Pancreas (tissue), 10 donors: ENCODE data around the gene POPDC3. TPM values are rescaled to one million over a fixed set of nuclear protein-coding genes. Genes with fewer than 3 reads are reported as not detected.

Source experiments
- ATAC-seq, 4 donors: fragments of 200-7000 bp; cut with Tn5 transposase; one replicate each; pipeline versions ENCODE4 v1.8.0 to v1.9.1; 2020; ENCODE audit warnings: mild to moderate bottlenecking in 4 of 4, moderate library complexity in 4 of 4
- DNase-seq, 6 donors: peaks; one replicate each; pipeline ENCODE4 v3.0.0-alpha.2; 2020
- FAIRE-seq: peaks from 2 replicates; lab custom pipeline; 2012; peaks lifted over from hg19 to GRCh38; lab: Jason Lieb, UNC
- H3K27ac ChIP-seq, 4 donors: fragments of 200-600 bp; sonication (generic); 1 replicate in 3 of 4; 2 replicates in 1 of 4; pipeline versions ENCODE4 v1.5.0 to v1.8.0; 2020
- H3K27me3 ChIP-seq, 4 donors: fragments of 200-600 bp; one replicate each; pipeline ENCODE4 v1.8.0; 2021
- H3K36me3 ChIP-seq, 3 donors: fragments of 200-600 bp; sonication (generic) in 1 of 3; one replicate each; pipeline versions ENCODE4 v1.5.0 to v1.8.0; 2020 to 2021
- H3K4me1 ChIP-seq, 3 donors: fragments of 200-600 bp; one replicate each; pipeline ENCODE4 v1.8.0; 2021
- H3K4me3 ChIP-seq, 4 donors: fragments of 200-600 bp; sonication (generic) in 2 of 4; one replicate each; pipeline versions ENCODE4 v1.5.0 to v1.8.0; 2020 to 2021
- H3K9me3 ChIP-seq, 4 donors: fragments of 200-600 bp; one replicate each; pipeline ENCODE4 v1.8.0; 2021
- CTCF ChIP-seq, 4 donors: fragments of 200-600 bp; sonication (generic) in 3 of 4; IDR thresholded peaks; one replicate each; pipeline versions ENCODE4 v1.5.0 to v1.8.0; 2021; ENCODE audit warnings: antibody characterized with exemption in 4 of 4
- WGBS, 2 donors: extraction: QIAGEN DNeasy Blood & Tissue Kit; methylation state at CpG; one replicate each; pipeline ENCODE4 v1.1.7; 2013; 5-methylcytosine and 5-hydroxymethylcytosine counted together
- intact Hi-C, 3 donors: fragments of 100-400 bp; cut with DNase I; formaldehyde crosslinking; loops; one replicate each; pipeline versions ENCODE4 v1.11.1 to v1.14.2; 2022
- polyA plus RNA-seq, 2 donors: library from polyadenylated mRNA; stranded (reverse); fragments of 200-250 nt; gene quantifications; one replicate each; pipeline ENCODE4 v1.2.3, GENCODE V29; 2013
- total RNA-seq, 6 donors: library from RNA; stranded (reverse); fragmentation: NEBNext Ultra II Directional in 4 of 6; extraction: Animal tissue kit (Norgen Biotek cat#: 25700) in 4 of 6; gene quantifications; one replicate each; pipeline versions ENCODE4 v1.2.1 to v1.2.4, GENCODE V29; 2021 to 2023
- donor health status: healthy with polysubstance abuse.
- donor health status: DM: no; HTN: no; CAD: no; lungs with moderate emphysema.
- donor health status: DM: no; HTN: no; CAD: no.
- donor health status: control.
- donor health status: control.
- donor health status: Bipolar disorder and iron deficiency.
- donor health status: DM: yes; HTN: yes; CAD: no.
- donor health status: DM: no; HTN: no; CAD: no.
- donor health status: DM: no; HTN: no; CAD: no.
- donor health status: DM: yes; HTN: yes; CAD: no.

POPDC3 gene
- total and polyA plus RNA-seq, 8 donors = 0.35 to 3.0 (median 0.75) TPM; not detected in 4

GRCh38 chr6:105211831-105212230, 32.0 kb upstream of the POPDC3 start:
- H3K4me1 ChIP-seq = no peaks in the 10 kb centered on the region
- no peak for FAIRE-seq
- no peak for DNase-seq
- no peak overlapping the region for H3K4me3 ChIP-seq
- intact Hi-C loops = no loop called here
- no peaks in the 10 kb centered on the region for H3K9me3 ChIP-seq
- ATAC-seq = no peak
- no peak overlapping the region for H3K27ac ChIP-seq
- H3K36me3 ChIP-seq = no peaks in the 10 kb centered on the region
- WGBS, 2 donors = 72 to 87% methylated on average over 3 of the region's 3 CpGs
- TF ChIP-seq CTCF (IDR thresholded peaks at IDR 0.05) = no peak
- H3K27me3 ChIP-seq = no peaks in the 10 kb centered on the region

GRCh38 chr6:105210932-105211531, 31.2 kb upstream of the POPDC3 start:
- H3K27ac ChIP-seq = no peak overlapping the region
- no peaks in the 10 kb centered on the region for H3K27me3 ChIP-seq
- no peak for ATAC-seq
- no peak overlapping the region for H3K4me3 ChIP-seq
- 88 to 95% methylated on average over 1 of the region's 1 CpG for WGBS, 2 donors
- no peaks in the 10 kb centered on the region for H3K9me3 ChIP-seq
- no peak for FAIRE-seq
- no peak for TF ChIP-seq CTCF (IDR thresholded peaks at IDR 0.05)
- H3K4me1 ChIP-seq = no peaks in the 10 kb centered on the region
- H3K36me3 ChIP-seq = no peaks in the 10 kb centered on the region
- intact Hi-C loops = no loop called here
- no peak for DNase-seq

DNA sequence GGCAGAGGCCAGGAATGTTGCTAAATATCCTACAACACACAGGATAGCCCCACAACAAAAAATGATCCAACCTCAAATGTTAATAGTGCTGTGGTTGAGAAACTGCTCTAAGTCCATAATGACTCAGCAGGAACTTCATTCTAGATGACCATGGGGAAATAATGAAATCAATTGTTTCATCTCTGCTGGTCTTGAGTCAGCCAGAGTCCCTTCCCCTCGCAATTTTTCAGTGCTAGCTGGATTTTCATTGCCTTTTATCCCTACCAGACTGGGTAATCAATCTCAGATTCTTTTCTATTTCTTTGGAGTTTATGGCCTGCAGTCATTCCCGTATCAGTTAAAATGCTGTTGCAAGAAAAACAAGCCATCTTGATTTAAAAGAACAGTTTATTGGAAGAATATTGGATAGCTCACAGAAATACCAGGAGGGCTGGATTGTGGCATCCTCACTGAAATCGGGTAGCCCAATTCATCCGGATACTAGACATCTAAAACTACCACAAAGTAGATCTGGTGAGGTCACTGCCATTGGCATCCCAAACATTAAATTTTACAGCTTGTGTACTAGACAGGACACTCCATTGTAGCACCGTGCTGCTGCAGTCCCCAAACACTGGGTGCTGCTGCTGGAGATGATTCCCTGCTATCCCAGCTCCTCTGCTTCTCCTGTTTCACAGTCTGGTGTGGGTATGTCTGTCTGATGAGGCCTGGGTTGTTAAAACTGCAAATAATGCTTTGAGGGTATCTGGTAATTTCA, 30.3 kb upstream of the POPDC3 start:
- no peak overlapping the region for H3K27ac ChIP-seq
- H3K4me3 ChIP-seq = no peak overlapping the region
- H3K36me3 ChIP-seq = no peaks in the 10 kb centered on the region
- no peak for TF ChIP-seq CTCF (IDR thresholded peaks at IDR 0.05)
- ATAC-seq = no peak
- H3K27me3 ChIP-seq = no peaks in the 10 kb centered on the region
- WGBS, 2 donors = 60 to 67% methylated on average over 5 of the region's 5 CpGs
- FAIRE-seq = no peak
- no peaks in the 10 kb centered on the region for H3K9me3 ChIP-seq
- intact Hi-C loops = no loop called here
- DNase-seq = no peak
- no peaks in the 10 kb centered on the region for H3K4me1 ChIP-seq

DNA sequence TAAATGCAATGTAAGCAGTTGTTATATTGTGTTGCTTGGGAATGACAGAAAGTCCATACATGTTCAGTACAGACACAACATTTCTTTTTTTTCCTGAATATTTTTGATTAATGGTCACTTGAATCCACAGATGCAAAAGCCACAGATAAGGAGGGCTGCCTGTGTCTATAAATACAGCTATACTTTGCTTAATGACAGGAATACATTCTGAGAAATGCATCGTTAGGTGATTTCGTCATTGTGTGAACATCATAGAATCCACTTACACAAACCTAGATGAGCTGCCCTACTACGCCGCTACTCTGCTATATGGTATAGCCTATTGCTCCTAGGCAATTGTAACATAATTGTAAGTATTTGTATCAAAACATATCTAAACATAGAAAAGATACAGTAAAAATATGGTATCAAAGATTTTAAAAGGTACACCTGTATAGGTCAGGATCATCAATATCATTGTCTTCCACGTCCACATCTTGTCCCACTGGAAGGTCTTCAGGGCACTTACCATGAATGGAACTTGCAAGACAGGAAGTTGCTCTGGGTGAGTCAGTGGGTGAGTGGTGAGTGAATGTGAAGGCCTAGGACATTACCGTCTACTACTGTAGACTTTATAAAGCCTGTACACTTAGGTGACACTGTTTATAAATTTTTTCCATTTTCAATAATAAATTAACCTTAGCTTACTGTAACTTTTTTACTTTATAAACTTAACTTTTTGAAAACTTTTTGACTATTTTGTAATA, 27.9 kb upstream of the POPDC3 start:
- no peak overlapping the region for H3K4me3 ChIP-seq
- H3K36me3 ChIP-seq = no peaks in the 10 kb centered on the region
- H3K9me3 ChIP-seq = no peaks in the 10 kb centered on the region
- no peak for ATAC-seq
- H3K27me3 ChIP-seq = no peaks in the 10 kb centered on the region
- TF ChIP-seq CTCF (IDR thresholded peaks at IDR 0.05) = no peak
- no peak for FAIRE-seq
- no peak for DNase-seq
- no peaks in the 10 kb centered on the region for H3K4me1 ChIP-seq
- intact Hi-C loops = no loop called here
- H3K27ac ChIP-seq = no peak overlapping the region
- WGBS, 2 donors = 85 to 88% methylated on average over 6 of the region's 6 CpGs
